Measurements from ENCODE around the gene TEX12.

GRCh38 chr11:112179601-112180000 is 12.4 kb downstream of the TEX12 start:
- TF ChIP-seq KDM5A (IDR thresholded peaks at IDR 0.05; ENCODE audit: low read length) (no peak), CTCF (IDR thresholded peaks at IDR 0.05; ENCODE audit: control extremely low read depth in 1 of 3, insufficient read depth in 1 of 3, low read depth in 1 of 3, low read length in 3 of 3) (no peak), TBP (IDR thresholded peaks at IDR 0.05; ENCODE audit: low read depth, low read length) (no peak), SRF (IDR thresholded peaks at IDR 0.05; ENCODE audit: low read depth, low read length) (no peak)
